IMR-90 (cell line): ENCODE results near the gene RGR. TPM values are rescaled to one million over a fixed set of nuclear protein-coding genes. Genes with fewer than 3 reads are reported as not detected.

Experiments used
- ATAC-seq: fragments of 200-7000 bp; cut with Tn5 transposase; 2 replicates; pipeline ENCODE4 v1.9.1; 2020; ENCODE audit warnings: low read depth, mild to moderate bottlenecking, moderate library complexity
- BruUV-seq: library from RNA; stranded (reverse); fragments of 400-500 nt; replicated peaks from 2 replicates; lab custom pipeline; 2021; lab: Mats Ljungman, UMichigan
- CTCF ChIA-PET: fragments of 300-600 bp; formaldehyde crosslinking; extraction: SDS; loops from one replicate; lab custom pipeline; 2021; ENCODE audit warnings: antibody characterized with exemption; lab: Yijun Ruan, JAX
- POLR2A ChIA-PET: fragments of 300-600 bp; sonication (Branson Sonifier 250); formaldehyde crosslinking; loops from one replicate; lab custom pipeline; 2022; ENCODE audit warnings: antibody characterized with exemption; ENCODE audit not compliant: unreplicated experiment; lab: Charles Lee
- DNase-seq: peaks from one replicate; pipeline ENCODE4 v3.0.0; 2013
- H2AFZ ChIP-seq: replicated peaks from 2 replicates; pipeline ENCODE3; 2013; ENCODE audit warnings: low read length, mild to moderate bottlenecking; ENCODE audit not compliant: poor library complexity
- H2AK5ac ChIP-seq: 2 replicates; pipeline ENCODE4 v1.6.1; 2013; ENCODE audit warnings: low read depth, low read length, inconsistent platforms
- H2AK9ac ChIP-seq: replicated peaks from 2 replicates; pipeline ENCODE3; 2013; ENCODE audit warnings: mild to moderate bottlenecking, low read depth, low read length, moderate library complexity; ENCODE audit not compliant: poor library complexity
- H2BK120ac ChIP-seq: 2 replicates; pipeline ENCODE4 v1.6.1; 2013; ENCODE audit warnings: low read depth, low read length, inconsistent platforms
- H2BK15ac ChIP-seq: 3 replicates; pipeline ENCODE4 v1.6.1; 2013; ENCODE audit warnings: low read depth, low read length, inconsistent platforms
- H2BK20ac ChIP-seq: 2 replicates; pipeline ENCODE4 v1.6.1; 2013; ENCODE audit warnings: low read depth, mild to moderate bottlenecking, inconsistent platforms, low read length, moderate library complexity
- H2BK5ac ChIP-seq: 2 replicates; pipeline ENCODE4 v1.6.1; 2013; ENCODE audit warnings: mild to moderate bottlenecking, low read depth, low read length, inconsistent platforms; ENCODE audit not compliant: poor library complexity, severe bottlenecking
- H3K14ac ChIP-seq: replicated peaks from 2 replicates; pipeline ENCODE4 v1.6.1; 2013; ENCODE audit warnings: low read depth, low read length, inconsistent platforms
- H3K18ac ChIP-seq: 2 replicates; pipeline ENCODE4 v1.6.1; 2013; ENCODE audit warnings: low read depth, low read length, control low read depth
- H3K23ac ChIP-seq: 2 replicates; pipeline ENCODE4 v1.6.1; 2013; ENCODE audit warnings: low read depth, low read length, inconsistent platforms
- H3K27ac ChIP-seq: 2 replicates; pipeline ENCODE4 v1.5.1; 2013; ENCODE audit warnings: mild to moderate bottlenecking, control low read depth, low read length; ENCODE audit not compliant: insufficient read depth
- H3K27me3 ChIP-seq: 2 replicates; pipeline ENCODE4 v1.6.1; 2013; ENCODE audit warnings: low read length; ENCODE audit not compliant: control insufficient read depth, insufficient read depth
- H3K36me3 ChIP-seq: 2 replicates; pipeline ENCODE4 v1.6.1; 2013; ENCODE audit warnings: low read length, mixed read lengths; ENCODE audit not compliant: control insufficient read depth, insufficient read depth
- H3K4ac ChIP-seq: 2 replicates; pipeline ENCODE4 v1.6.1; 2013; ENCODE audit warnings: low read depth, low read length, inconsistent platforms
- H3K4me1 ChIP-seq: 2 replicates; pipeline ENCODE4 v1.6.1; 2013; ENCODE audit warnings: low read length, mixed read lengths; ENCODE audit not compliant: control insufficient read depth, insufficient read depth
- H3K4me2 ChIP-seq: 2 replicates; pipeline ENCODE4 v1.6.1; 2013; ENCODE audit warnings: low read depth, mild to moderate bottlenecking, control low read depth, low read length, moderate library complexity
- H3K4me3 ChIP-seq: 2 replicates; pipeline ENCODE4 v1.5.1; 2013; ENCODE audit warnings: low read depth, mild to moderate bottlenecking, control low read depth, low read length, moderate library complexity; ENCODE audit not compliant: insufficient read depth
- H3K56ac ChIP-seq: 2 replicates; pipeline ENCODE4 v1.6.1; 2013; ENCODE audit warnings: low read length, inconsistent platforms; ENCODE audit not compliant: insufficient read depth; ENCODE audit errors: extremely low read depth
- H3K79me1 ChIP-seq, 2 experiments: 2 replicates each; pipeline ENCODE4 v1.6.1; 2013; ENCODE audit warnings: low read length in 2 of 2, inconsistent platforms in 1 of 2, low read depth in 1 of 2
- H3K9ac ChIP-seq: 2 replicates; pipeline ENCODE4 v1.6.1; 2013; ENCODE audit warnings: low read depth, low read length, control low read depth
- H3K9me1 ChIP-seq: 2 replicates; pipeline ENCODE4 v1.6.1; 2013; ENCODE audit warnings: low read length, inconsistent platforms; ENCODE audit not compliant: insufficient read depth
- H3K9me3 ChIP-seq: 2 replicates; pipeline ENCODE4 v1.6.1; 2013; ENCODE audit warnings: low read length; ENCODE audit not compliant: control insufficient read depth, insufficient read depth
- H4K20me1 ChIP-seq: 2 replicates; pipeline ENCODE4 v1.6.1; 2013; ENCODE audit warnings: low read length, inconsistent platforms; ENCODE audit not compliant: insufficient read depth
- H4K5ac ChIP-seq: 2 replicates; pipeline ENCODE4 v1.6.1; 2013; ENCODE audit warnings: mild to moderate bottlenecking, low read depth, low read length, control low read depth
- H4K8ac ChIP-seq, 2 experiments: 2 replicates each; pipeline ENCODE4 v1.6.1; 2013; ENCODE audit warnings: low read depth in 2 of 2, low read length in 2 of 2, control low read depth in 1 of 2, inconsistent platforms in 1 of 2
- H4K91ac ChIP-seq: 2 replicates; pipeline ENCODE4 v1.6.1; 2013; ENCODE audit warnings: low read depth, low read length, inconsistent platforms; ENCODE audit not compliant: insufficient read depth
- BHLHE40 ChIP-seq: fragments of 150-350 bp; IDR thresholded peaks from 2 replicates; pipeline ENCODE4 v1.6.1; 2016; ENCODE audit warnings: mild to moderate bottlenecking, low read depth, low read length
- CEBPB ChIP-seq: IDR thresholded peaks from 2 replicates; pipeline ENCODE4 v1.6.1; 2012; ENCODE audit warnings: low read depth, low read length, improper control_type of control experiment
- CHD1 ChIP-seq: IDR thresholded peaks from 2 replicates; pipeline ENCODE4 v1.6.1; 2012; ENCODE audit warnings: low read depth, low read length, improper control_type of control experiment
- CTCF ChIP-seq: conservative IDR thresholded peaks from 2 replicates; pipeline ENCODE4 v1.5.1; 2012; ENCODE audit warnings: mild to moderate bottlenecking, low read depth, low read length, improper control_type of control experiment
- ELK1 ChIP-seq: fragments of 150-350 bp; IDR thresholded peaks from 2 replicates; pipeline ENCODE4 v1.6.1; 2016; ENCODE audit warnings: low read depth, mild to moderate bottlenecking, low read length, moderate library complexity, borderline replicate concordance
- FOS ChIP-seq: fragments of 150-350 bp; IDR thresholded peaks from 2 replicates; pipeline ENCODE4 v1.6.1; 2016; ENCODE audit warnings: low read depth, low read length
- MAFK ChIP-seq: IDR thresholded peaks from 2 replicates; pipeline ENCODE4 v1.6.1; 2012; ENCODE audit warnings: low read depth, low read length, improper control_type of control experiment
- MAZ ChIP-seq: IDR thresholded peaks from 2 replicates; pipeline ENCODE4 v1.6.1; 2012; ENCODE audit warnings: low read depth, mild to moderate bottlenecking, low read length, improper control_type of control experiment, moderate library complexity, borderline replicate concordance
- MXI1 ChIP-seq: IDR thresholded peaks from 2 replicates; pipeline ENCODE4 v1.6.1; 2012; ENCODE audit warnings: low read depth, mild to moderate bottlenecking, low read length, moderate library complexity, borderline replicate concordance
- NFE2L2 ChIP-seq: fragments of 150-350 bp; IDR thresholded peaks from 2 replicates; pipeline ENCODE4 v1.6.1; 2016; ENCODE audit warnings: low read depth, mild to moderate bottlenecking, low read length
- POLR2A ChIP-seq: IDR thresholded peaks from 2 replicates; pipeline ENCODE4 v1.6.1; 2012; ENCODE audit warnings: mild to moderate bottlenecking, low read depth, low read length
- RAD21 ChIP-seq: IDR thresholded peaks from 2 replicates; pipeline ENCODE4 v1.6.1; 2012; ENCODE audit warnings: low read length, improper control_type of control experiment
- RCOR1 ChIP-seq: IDR thresholded peaks from 2 replicates; pipeline ENCODE4 v1.6.1; 2012; ENCODE audit warnings: mild to moderate bottlenecking, low read length, improper control_type of control experiment; ENCODE audit not compliant: insufficient replicate concordance
- RFX5 ChIP-seq: IDR thresholded peaks from 2 replicates; pipeline ENCODE4 v1.8.0; 2012; ENCODE audit warnings: low read depth, mild to moderate bottlenecking, low read length, moderate library complexity
- SMC3 ChIP-seq: fragments of 150-350 bp; IDR thresholded peaks from 2 replicates; pipeline ENCODE4 v1.6.1; 2016; ENCODE audit warnings: low read depth, mild to moderate bottlenecking, antibody characterized with exemption, low read length, moderate library complexity
- WGBS, 2 experiments: methylation state at CpG; one replicate each; pipeline versions ENCODE4 v1.1.5 to v1.1.7; 2013; ENCODE audit warnings: missing lambda C conversion rate in 2 of 2; ENCODE audit not compliant: insufficient read length in 1 of 2; ENCODE audit errors: extremely low coverage in 2 of 2; 5-methylcytosine and 5-hydroxymethylcytosine counted together
- dilution Hi-C: fragments of 300-500 bp; cut with HindIII; formaldehyde crosslinking; loops from one replicate; pipeline ENCODE4 v1.14.3; 2018; ENCODE audit warnings: low sequenced_read_pairs; ENCODE audit not compliant: unreplicated experiment
- in situ Hi-C: fragments of 300-500 bp; cut with MboI; formaldehyde crosslinking; loops from 3 replicates; pipeline ENCODE4 v1.14.3; 2019; ENCODE audit warnings: low sequenced_read_pairs, inconsistent platforms, mixed read lengths
- intact Hi-C: fragments of 100-400 bp; cut with micrococcal nuclease; formaldehyde crosslinking; loops from 2 replicates; pipeline ENCODE4 v1.10.0; 2022
- polyA plus RNA-seq, 3 experiments: library from polyadenylated mRNA; depleted of rRNA; stranded (reverse); fragments of >200 nt; gene quantifications; 2 replicates each; pipeline ENCODE4 v1.2.3, GENCODE V29; 2012; ENCODE audit warnings: low replicate concordance in 1 of 3
- total RNA-seq: library from RNA; depleted of rRNA; stranded (reverse); fragments of >200 nt; gene quantifications from 2 replicates; pipeline ENCODE4 v1.2.3, GENCODE V29; 2012
- TF ChIP-seq, protein P1 (sequence below): fragments of 150-350 bp; IDR thresholded peaks from 2 replicates; pipeline ENCODE4 v1.6.1; 2017; ENCODE audit warnings: mild to moderate bottlenecking, antibody characterized with exemption, low read length, low read depth

Gene RGR
- total and polyA plus RNA-seq, 2 of the 4 experiments (the other 2 are of a cell fraction) = not detected

DNA sequence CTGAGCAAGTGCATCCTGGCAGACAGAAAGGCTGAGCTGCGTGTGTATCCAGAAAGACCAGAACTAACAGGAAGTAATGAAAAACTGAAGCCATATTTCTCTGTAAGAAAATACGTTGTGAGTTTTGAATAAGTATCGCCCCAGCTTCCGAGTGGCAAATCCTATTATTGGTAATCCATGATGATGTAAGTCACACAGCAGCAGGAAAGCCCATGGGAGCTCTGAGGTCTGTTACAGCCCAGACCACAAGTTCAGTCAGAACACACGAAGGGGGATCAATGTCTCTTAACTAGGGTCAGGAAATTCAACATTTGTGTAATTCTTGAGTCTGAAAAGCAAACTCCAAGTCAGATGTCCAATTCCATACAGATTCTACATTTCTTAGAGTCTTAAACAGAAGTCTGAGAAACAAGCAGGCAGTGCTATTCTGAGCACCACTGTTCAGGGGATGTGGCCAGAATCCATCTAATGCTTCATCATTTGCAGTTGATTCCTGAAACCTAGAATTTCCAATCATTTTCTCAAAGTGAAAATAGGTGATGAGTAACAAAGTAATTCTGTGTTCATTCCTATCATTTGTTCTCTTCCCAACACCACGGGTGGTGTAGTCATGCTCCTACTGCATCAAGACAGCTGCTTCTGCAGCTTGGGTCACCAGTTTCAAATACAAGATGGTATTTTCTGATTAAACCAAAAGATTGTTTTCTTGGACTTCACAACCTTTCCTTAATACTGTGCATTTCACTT, 19.3 kb upstream of the RGR start, which contains the start of gene LRIT2:
Gene LRIT2, minus strand, starts transcription at position 118 of the 747 bp plus-strand sequence. Its CDS starts 24 bp downstream, at position 94.
- Histone ChIP-seq H3K4me1 (no peaks in the 10 kb centered on the region), H3K9me1 (no peaks in the 10 kb centered on the region), H2AK9ac (no peak within 1 kb of the TSS), H2BK5ac (no peak within 1 kb of the TSS), H4K20me1 (no peaks in the 10 kb centered on the region), H4K5ac (no peak within 1 kb of the TSS), H2BK15ac (no peak within 1 kb of the TSS), H3K23ac (no peak within 1 kb of the TSS), H3K56ac (no peak within 1 kb of the TSS), H2BK120ac (no peak within 1 kb of the TSS), H3K4ac (no peak within 1 kb of the TSS), H4K8ac (no peak within 1 kb of the TSS), H3K9me3 (no peaks in the 10 kb centered on the region), H3K4me3 (no peak within 1 kb of the TSS), H3K27ac (no peak within 1 kb of the TSS), H3K14ac (no peak within 1 kb of the TSS), H3K79me1 (no peaks in the 10 kb centered on the region), H2AK5ac (no peak within 1 kb of the TSS), H3K18ac (no peak within 1 kb of the TSS), H2AFZ (no peak within 1 kb of the TSS), H3K4me2 (no peak within 1 kb of the TSS), H3K36me3 (no peaks in the 10 kb centered on the region), H3K27me3 (no peaks in the 10 kb centered on the region; the same call in none of the 2 replicates), H4K91ac (no peak within 1 kb of the TSS), H2BK20ac (no peak within 1 kb of the TSS), H3K9ac (no peak within 1 kb of the TSS)
- dilution Hi-C loops (no loop called here), intact Hi-C loops (no loop called here), in situ Hi-C loops (no loop called here)
- TF ChIP-seq MAZ (no peak), BHLHE40 (no peak), ELK1 (no peak), FOS (no peak), RAD21 (no peak), RCOR1 (no peak), POLR2A (no peak), SMC3 (no peak), CEBPB (no peak), NFE2L2 (no peak), RFX5 (no peak), CTCF (no peak), MAFK (no peak), MXI1 (no peak), CHD1 (no peak)
- TF ChIP-seq, protein P1, sequence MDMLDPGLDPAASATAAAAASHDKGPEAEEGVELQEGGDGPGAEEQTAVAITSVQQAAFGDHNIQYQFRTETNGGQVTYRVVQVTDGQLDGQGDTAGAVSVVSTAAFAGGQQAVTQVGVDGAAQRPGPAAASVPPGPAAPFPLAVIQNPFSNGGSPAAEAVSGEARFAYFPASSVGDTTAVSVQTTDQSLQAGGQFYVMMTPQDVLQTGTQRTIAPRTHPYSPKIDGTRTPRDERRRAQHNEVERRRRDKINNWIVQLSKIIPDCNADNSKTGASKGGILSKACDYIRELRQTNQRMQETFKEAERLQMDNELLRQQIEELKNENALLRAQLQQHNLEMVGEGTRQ = no peak
- 50% methylated on average over 1 of the region's 6 CpGs; no CpG with 5 or more reads in 1 of the 2 experiments for WGBS, 2 experiments
- DNase-seq (no peak), ATAC-seq (no peak)
- CTCF ChIA-PET = no interaction called here
- POLR2A ChIA-PET = no interaction called here
- no TSS peak for BruUV-seq
